ENCODE results near the gene PPP1R13L.

- no peak for TF ChIP-seq EZH2 (IDR thresholded peaks at IDR 0.05; ENCODE audit: insufficient read depth, poor library complexity, severe bottlenecking)
- no peak for TF ChIP-seq EZH2phosphoT487 (IDR thresholded peaks at IDR 0.05; ENCODE audit: insufficient read depth, low read depth)
These were observed 68.1 kb downstream of the PPP1R13L start for GRCh38 chr19:45336696-45337251.

All from GM23248 (cell line).